Fibroblast of the conjunctiva (primary cell): ENCODE measurements around the gene GABRD.

Experiments
- DNase-seq: peaks from one replicate; pipeline ENCODE4 v3.0.0-alpha.2; 2010; ENCODE audit warnings: low read depth

The GABRD gene

GRCh38 chr1:2039251-2039650 is 20.1 kb downstream of the GABRD start:
- no peak for DNase-seq

GRCh38 chr1:2041305-2041704 is 22.2 kb downstream of the GABRD start:
- no peak for DNase-seq

- no peak for DNase-seq
These were observed 22.7 kb downstream of the GABRD start for GRCh38 chr1:2041887-2042286.

- no peak for DNase-seq
These were observed 24.0 kb downstream of the GABRD start for GRCh38 chr1:2042830-2043773.

GRCh38 chr1:2043886-2044285 is 24.7 kb downstream of the GABRD start:
- no peak for DNase-seq

- DNase-seq = no peak
These were observed 25.6 kb downstream of the GABRD start for GRCh38 chr1:2044510-2045319.

- DNase-seq = no peak
These were observed 26.5 kb downstream of the GABRD start for GRCh38 chr1:2045468-2046173.

- no peak for DNase-seq
These were observed 27.2 kb downstream of the GABRD start for GRCh38 chr1:2046174-2046917.

- DNase-seq = no peak
These were observed 28.0 kb downstream of the GABRD start for GRCh38 chr1:2046953-2047748.

- no peak for DNase-seq
These were observed 28.9 kb downstream of the GABRD start for GRCh38 chr1:2047749-2048729.

- DNase-seq = no peak
These were observed 30.1 kb downstream of the GABRD start for GRCh38 chr1:2049225-2049717.

- DNase-seq = no peak
These were observed 30.7 kb downstream of the GABRD start, which contains the start of gene PRKCZ for GRCh38 chr1:2049718-2050431. Gene PRKCZ (plus strand): TSS chr1:2050411. CDS start chr1:2050631, 220 bp downstream.

- DNase-seq = no peak
These were observed 31.3 kb downstream of the GABRD start for GRCh38 chr1:2050461-2050792.

- no peak for DNase-seq
These were observed 31.9 kb downstream of the GABRD start for GRCh38 chr1:2050793-2051682.

GRCh38 chr1:2052054-2052679 is 33.0 kb downstream of the GABRD start:
- DNase-seq = no peak

- no peak for DNase-seq
These were observed 33.6 kb downstream of the GABRD start for GRCh38 chr1:2052756-2053155.

- DNase-seq = no peak
These were observed 34.1 kb downstream of the GABRD start for GRCh38 chr1:2053217-2053616.
